ENCODE data around the gene OR5D13. TPM values are rescaled to one million over a fixed set of nuclear protein-coding genes. Genes with fewer than 3 reads are reported as not detected.

Gene OR5D13, protein sequence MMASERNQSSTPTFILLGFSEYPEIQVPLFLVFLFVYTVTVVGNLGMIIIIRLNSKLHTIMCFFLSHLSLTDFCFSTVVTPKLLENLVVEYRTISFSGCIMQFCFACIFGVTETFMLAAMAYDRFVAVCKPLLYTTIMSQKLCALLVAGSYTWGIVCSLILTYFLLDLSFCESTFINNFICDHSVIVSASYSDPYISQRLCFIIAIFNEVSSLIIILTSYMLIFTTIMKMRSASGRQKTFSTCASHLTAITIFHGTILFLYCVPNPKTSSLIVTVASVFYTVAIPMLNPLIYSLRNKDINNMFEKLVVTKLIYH
- total RNA-seq (2014; rRNA removed): not detected in 2 replicates
- not detected for polyA plus RNA-seq (2012)

DNA sequence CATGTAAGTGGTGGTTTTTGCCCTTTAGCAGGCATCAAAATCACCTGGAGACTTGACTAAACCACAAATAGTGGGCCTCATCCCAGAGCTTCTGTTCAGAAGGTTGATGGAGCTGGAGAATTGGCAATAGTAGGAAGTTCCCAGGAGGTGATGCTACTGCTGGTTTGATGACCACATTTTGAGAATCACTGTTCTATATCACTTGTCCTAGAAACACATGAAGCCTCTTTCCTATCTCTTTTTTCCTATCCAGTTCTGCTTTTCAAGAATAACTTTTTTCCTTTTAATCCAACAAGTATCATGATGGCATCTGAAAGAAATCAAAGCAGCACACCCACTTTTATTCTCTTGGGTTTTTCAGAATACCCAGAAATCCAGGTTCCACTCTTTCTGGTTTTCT, at the start of gene OR5D13:
TSS of gene OR5D13 (plus strand) at position 301 of the 400 bp plus-strand sequence. CDS start at position 301, 0 bp downstream.
- DNase-seq (ENCODE audit: low read depth): no peak

DNA sequence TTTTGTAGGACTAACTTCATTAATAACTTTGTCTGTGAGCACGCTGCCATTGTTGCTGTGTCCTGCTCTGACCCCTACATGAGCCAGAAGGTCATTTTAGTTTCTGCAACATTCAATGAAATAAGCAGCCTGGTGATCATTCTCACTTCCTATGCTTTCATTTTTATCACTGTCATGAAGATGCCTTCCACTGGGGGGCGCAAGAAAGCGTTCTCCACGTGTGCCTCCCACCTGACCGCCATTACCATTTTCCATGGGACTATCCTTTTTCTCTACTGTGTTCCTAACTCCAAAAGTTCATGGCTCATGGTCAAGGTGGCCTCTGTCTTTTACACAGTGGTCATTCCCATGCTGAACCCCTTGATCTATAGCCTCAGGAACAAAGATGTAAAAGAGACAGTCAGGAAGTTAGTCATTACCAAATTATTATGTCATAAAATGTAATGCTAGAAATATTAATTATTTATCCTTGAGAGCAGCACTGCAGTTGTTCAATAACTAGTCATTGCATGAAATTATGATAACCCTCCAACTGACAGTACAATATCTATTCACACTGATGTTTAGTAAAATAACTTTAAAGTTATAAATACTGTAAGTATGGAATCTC, 46.4 kb upstream of the OR5D13 start:
- DNase-seq (ENCODE audit: low read depth): no peak

DNA sequence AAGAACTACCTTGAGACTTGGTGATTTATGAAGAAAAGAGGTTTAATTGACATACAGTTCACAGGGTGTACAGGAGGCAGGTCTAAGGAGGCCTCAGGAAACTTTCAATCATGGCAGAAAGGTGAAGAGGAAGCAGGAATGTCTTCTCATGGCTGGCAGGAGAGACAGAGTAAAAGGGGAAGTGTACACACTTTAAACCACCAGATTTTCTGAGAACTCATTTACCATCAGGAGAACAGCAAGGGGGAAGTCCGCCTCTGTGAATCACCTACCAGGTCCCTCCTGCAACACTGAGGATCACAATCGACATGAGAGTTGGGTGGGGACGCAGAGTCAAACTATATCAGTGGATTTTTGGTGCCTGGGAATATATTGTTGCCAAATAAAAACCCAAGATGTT, 40.3 kb upstream of the OR5D13 start:
- no peak for DNase-seq (ENCODE audit: low read depth)

DNA sequence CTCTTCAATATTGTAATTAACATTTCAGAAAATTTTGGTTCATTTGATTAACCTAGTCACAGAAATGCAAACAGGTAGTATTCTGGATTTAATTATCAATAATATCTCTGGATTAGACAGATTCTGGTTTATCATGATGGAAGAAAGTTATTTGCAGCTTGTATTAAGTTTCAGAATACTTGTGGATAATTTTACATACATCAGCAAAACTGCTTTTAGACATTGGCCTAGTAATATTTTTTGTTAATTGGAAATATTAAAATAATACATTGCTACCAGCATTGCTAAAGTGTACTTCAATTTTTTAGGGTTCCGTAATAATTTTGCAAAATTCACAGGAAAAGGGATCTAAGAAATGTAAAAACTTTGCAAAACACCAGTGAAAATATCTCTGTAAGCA, 18.4 kb downstream of the OR5D13 start:
- no peak for DNase-seq (ENCODE audit: low read depth)

DNA sequence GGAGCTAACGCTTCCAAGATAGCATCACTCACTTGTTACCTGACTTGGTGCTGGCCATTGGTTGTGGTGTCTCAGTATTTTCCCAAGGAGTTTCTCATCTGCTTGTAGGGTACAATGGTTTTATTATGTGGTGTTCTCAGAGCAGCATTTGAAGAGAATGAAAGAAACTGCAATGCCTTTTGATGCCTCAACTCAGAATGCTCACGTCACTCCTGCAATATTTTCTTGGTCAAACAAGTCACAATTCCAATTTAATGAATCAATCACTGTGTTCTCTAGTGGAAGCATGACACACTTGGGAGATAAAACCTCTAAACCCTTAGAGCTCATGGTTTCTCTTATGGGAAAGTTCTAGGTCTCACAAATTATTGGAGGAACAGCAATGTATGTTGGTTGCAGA, 20.1 kb downstream of the OR5D13 start:
- DNase-seq (ENCODE audit: low read depth): no peak

DNA sequence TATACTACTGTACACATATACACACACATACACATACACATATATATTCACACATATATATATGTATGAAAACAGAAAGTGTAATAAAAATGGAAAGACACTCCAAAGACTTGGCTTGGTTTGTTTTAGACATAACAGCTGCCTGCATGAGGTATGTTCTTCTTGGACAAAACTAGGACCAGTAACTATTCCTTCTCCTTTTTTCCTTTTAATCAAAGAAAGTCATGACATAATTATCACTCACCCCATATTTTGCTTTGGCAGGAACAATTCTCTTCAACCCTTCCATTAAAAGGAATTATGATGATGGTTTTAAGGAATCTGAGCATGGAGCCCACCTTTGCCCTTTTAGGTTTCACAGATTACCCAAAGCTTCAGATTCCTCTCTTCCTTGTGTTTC, 22.0 kb downstream of the OR5D13 start, which contains the start of gene OR5D14:
TSS of gene OR5D14 (plus strand) at position 301 of the 400 bp plus-strand sequence. CDS start at position 301, 0 bp downstream.
- DNase-seq (ENCODE audit: low read depth): no peak

DNA sequence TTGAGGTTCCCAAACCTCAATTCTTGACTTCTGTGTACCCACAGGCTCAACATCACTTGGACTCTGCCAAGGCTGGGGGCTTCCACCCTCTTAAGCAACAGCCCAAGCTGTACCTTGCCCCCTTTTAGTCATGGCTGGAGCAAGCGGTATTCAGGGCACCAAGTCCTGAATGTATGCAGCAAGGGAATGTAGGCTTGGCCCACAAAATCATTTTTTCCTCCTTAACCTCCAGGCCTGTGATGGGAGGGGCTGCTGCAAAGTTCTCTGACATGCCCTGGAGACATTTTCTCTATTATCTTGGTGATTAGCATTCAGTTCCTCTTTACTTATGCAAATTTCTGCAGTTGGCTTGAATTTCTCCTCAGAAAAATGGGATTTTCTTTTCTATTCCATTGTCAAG, 33.0 kb downstream of the OR5D13 start:
- no peak for DNase-seq (ENCODE audit: low read depth)

DNA sequence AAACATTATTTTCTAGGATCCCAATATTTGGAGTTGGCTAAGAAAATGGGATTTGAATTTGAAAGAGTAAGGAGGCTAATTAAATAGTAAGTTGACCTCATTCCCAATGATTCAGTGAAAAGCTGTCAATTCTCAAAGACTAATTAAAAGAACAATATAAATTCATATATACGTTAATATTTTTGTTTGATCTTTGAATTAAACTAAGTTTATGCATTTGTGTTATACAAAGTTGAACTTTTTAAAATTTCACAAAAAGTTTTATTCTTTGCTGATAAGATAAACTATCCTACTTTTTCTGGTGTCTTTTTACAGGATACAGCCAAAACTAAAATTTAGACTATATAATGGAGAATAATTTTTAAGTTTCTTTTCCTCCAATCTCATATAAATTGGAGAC, 37.8 kb downstream of the OR5D13 start, which contains the start of gene OR5L1:
TSS of gene OR5L1 (plus strand) at position 301 of the 400 bp plus-strand sequence. CDS start 100 bp downstream, outside the sequence.
- DNase-seq (ENCODE audit: low read depth): no peak

DNA sequence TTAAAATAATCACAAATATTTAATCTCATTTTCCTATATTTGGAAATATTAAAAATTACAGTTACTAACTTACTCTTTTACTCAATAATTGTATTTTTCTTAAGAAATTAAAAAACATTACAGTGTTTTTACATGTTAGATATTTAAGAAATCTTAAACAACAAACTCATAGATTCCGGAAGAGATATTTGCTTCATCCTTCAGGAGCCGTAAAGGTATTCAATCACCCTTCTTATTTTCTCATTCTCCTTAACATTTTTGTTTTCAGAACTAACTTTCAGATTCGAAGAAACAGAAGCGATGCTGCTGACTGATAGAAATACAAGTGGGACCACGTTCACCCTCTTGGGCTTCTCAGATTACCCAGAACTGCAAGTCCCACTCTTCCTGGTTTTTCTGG, 46.1 kb downstream of the OR5D13 start, which contains the start of gene OR5D18:
TSS of gene OR5D18 (plus strand) at position 301 of the 400 bp plus-strand sequence. CDS start at position 301, 0 bp downstream.
- DNase-seq (ENCODE audit: low read depth): no peak

Other genes with a start within 250 kb of the OR5D13 start
- not detected in 2 replicates for gene OR4C15, start 219.0 kb upstream of the OR5D13 start, total RNA-seq (2014; rRNA removed)
- gene OR4C16, start 201.3 kb upstream of the OR5D13 start, total RNA-seq (2014; rRNA removed): not detected in 2 replicates
- gene OR4C11, start 165.8 kb upstream of the OR5D13 start, total RNA-seq (2014; rRNA removed): not detected in 2 replicates
- not detected in 2 replicates for gene OR4P4, start 138.3 kb upstream of the OR5D13 start, total RNA-seq (2014; rRNA removed)
- gene OR4S2, start 125.1 kb upstream of the OR5D13 start, total RNA-seq (2014; rRNA removed): not detected in 2 replicates
- gene OR4C6, start 111.2 kb upstream of the OR5D13 start, total RNA-seq (2014; rRNA removed): not detected in 2 replicates
- gene OR5D14, start 22.1 kb downstream of the OR5D13 start, total RNA-seq (2014; rRNA removed): not detected in 2 replicates
- not detected in 2 replicates for gene OR5L1, start 37.9 kb downstream of the OR5D13 start, total RNA-seq (2014; rRNA removed)
- not detected in 2 replicates for gene OR5D18, start 46.2 kb downstream of the OR5D13 start, total RNA-seq (2014; rRNA removed)
- gene OR5L2, start 53.8 kb downstream of the OR5D13 start, total RNA-seq (2014; rRNA removed): not detected in 2 replicates
- not detected in 2 replicates for gene OR5D16, start 65.3 kb downstream of the OR5D13 start, total RNA-seq (2014; rRNA removed)
- not detected in 2 replicates for gene TRIM51, start 109.9 kb downstream of the OR5D13 start, total RNA-seq (2014; rRNA removed)
- not detected in 2 replicates for gene OR5W2, start 141.1 kb downstream of the OR5D13 start, total RNA-seq (2014; rRNA removed)
- gene OR5I1, start 163.0 kb downstream of the OR5D13 start, total RNA-seq (2014; rRNA removed): not detected in 2 replicates
- gene OR10AG1, start 196.5 kb downstream of the OR5D13 start, total RNA-seq (2014; rRNA removed): not detected in 2 replicates
- gene OR5F1, start 221.2 kb downstream of the OR5D13 start, total RNA-seq (2014; rRNA removed): not detected in 2 replicates

Data from LHCN-M2 (cell line).